GM13977 (cell line): ENCODE data around the gene PRRX2.

Experiments
- DNase-seq: peaks from one replicate; pipeline ENCODE4 v3.0.0; 2012; ENCODE audit warnings: low spot score
- in situ Hi-C: fragments of 300-500 bp; cut with MboI; formaldehyde crosslinking; loops from one replicate; pipeline ENCODE4 v1.12.0; 2022; ENCODE audit warnings: low sequenced_read_pairs, low pct_unique_long_range_greater_than_20kb, mixed read lengths, inconsistent platforms; ENCODE audit not compliant: unreplicated experiment
- TF ChIP-seq, protein P1 (sequence below): IDR thresholded peaks from 2 replicates; pipeline ENCODE4 v1.5.1; 2012; ENCODE audit warnings: mild to moderate bottlenecking, control low read depth; ENCODE audit not compliant: insufficient read depth; ENCODE audit errors: extremely low read depth, missing control alignments

Gene PRRX2

DNA sequence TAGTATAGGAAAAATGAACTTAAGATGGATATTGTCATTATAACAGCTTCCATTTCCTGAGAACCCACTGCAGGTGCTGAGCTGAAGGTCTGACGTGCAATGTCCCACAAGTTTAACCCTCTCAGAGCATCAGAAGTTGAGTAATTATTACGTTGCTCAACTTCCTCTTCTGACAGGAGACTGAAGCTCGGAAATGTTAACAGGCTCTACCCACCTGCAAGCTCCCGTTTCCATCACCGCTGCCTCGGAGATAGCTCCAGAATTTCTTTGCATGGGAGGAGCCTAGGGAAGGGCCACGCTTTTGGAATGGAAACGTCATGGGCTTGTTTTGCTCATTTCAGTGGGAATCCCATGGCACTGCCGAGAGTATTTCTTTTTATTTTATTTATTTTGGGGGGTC, 40.5 kb upstream of the PRRX2 start:
- TF ChIP-seq, protein P1, sequence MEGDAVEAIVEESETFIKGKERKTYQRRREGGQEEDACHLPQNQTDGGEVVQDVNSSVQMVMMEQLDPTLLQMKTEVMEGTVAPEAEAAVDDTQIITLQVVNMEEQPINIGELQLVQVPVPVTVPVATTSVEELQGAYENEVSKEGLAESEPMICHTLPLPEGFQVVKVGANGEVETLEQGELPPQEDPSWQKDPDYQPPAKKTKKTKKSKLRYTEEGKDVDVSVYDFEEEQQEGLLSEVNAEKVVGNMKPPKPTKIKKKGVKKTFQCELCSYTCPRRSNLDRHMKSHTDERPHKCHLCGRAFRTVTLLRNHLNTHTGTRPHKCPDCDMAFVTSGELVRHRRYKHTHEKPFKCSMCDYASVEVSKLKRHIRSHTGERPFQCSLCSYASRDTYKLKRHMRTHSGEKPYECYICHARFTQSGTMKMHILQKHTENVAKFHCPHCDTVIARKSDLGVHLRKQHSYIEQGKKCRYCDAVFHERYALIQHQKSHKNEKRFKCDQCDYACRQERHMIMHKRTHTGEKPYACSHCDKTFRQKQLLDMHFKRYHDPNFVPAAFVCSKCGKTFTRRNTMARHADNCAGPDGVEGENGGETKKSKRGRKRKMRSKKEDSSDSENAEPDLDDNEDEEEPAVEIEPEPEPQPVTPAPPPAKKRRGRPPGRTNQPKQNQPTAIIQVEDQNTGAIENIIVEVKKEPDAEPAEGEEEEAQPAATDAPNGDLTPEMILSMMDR = no peak
- in situ Hi-C loops = no loop called here
- peak; percentile 69 for DNase-seq

DNA sequence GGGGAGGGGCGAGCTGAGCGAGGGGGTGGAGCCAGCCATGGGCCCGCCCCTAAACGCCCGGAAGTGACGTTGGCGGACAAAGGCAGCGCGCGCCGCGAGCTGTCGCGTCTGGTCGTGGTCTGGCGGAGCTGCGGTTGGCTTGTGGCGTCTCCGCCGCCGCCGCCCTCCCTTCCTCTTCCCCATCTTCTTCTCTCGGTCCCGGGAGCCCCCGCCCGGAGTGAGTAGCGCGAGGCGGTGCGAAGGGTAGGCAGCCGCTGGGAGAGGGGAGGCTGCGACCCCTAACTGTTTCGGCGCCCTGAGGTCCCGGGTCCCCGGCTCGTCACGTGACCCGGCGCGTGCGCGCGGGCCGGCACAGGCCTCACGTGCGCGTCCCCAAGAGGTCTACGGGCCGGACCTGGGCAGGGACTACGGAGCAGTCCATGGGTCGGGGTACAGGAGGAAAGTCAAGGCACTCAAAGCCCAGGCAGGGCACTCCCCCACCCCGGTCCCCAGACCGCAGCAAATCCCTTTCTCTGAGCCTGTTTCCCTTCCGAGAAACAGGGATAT, 39.3 kb upstream of the PRRX2 start, which contains the start of gene NTMT1:
TSS of gene NTMT1 (plus strand) at position 85 of the 546 bp plus-strand sequence. CDS start 6,541 bp downstream, outside the sequence.
- in situ Hi-C loops = no loop called here
- TF ChIP-seq, protein P1 = no peak
- peak; percentile 97 for DNase-seq

DNA sequence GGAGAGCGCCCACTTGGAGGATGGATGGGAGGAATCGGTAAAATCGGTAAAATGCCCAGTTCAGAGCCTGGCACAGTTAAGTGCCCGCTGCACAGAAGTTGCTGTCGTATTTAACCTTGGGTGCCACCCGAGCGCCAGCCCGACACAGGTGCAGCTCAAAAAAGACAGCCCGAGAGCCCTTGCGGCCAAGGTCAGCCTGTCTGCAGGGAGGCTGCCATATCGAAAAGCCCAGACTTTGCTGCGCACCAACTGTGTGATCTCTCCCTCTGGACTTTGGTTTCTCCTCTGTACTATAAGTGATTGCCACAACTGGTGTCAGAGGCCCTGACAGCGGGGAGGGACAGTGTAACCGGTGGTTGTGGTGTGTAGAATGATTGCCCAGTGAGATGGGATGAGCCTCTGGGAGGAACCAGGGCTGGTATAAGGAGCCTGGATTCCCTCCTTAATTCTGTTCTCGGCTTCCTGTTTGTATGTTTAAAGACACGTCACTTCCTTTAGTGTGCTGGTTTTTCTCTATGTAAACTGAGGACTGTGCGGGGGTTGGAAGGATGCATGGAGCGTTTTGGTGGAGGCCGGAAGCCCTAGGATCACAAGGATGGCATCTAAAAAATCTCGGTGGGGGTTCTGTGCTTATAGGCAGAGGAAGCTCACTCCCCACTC, 38.7 kb upstream of the PRRX2 start:
- TF ChIP-seq, protein P1 = no peak
- no peak for DNase-seq
- in situ Hi-C loops = no loop called here

DNA sequence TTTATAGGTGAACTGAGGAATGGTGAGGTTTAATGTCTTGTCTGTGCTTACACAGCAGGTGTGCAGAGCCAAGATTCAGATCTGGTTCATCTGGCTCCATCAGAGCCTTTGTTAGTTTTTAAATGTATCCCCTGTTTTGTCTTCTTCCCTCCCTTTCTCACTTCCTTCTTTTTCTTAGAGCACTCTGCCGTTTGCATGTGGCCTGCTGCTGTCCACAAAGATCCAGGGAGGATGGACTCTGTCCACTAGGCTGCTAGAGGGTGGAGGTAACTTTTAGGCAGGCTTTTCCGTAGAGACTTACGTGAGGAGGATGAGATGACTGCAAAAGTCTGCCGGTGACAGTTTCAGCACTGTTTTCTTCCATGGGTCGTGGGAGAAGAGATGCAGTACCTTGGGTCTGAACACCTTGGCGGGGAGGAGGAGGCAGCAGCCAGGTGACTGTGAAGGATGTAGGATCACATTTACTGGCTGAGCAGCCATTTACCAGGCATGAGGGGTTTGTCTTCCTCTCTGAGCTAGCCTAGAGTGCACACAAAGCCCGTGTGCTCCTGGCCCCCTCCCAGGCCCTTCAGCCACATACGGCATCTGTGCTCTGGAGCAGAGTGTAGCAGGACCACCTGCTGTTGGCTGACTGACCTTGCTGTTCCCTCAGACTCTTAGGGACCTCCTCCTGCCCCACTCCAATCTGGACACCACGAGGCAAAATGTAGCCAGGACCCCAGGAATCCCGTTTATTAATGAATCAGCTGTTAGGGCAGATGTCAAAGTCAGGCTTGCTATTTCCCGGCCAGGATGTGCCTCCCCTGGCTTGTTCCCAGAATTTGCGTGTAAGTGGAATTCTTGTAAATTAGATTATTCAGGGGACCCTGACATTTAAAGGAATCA, 37.6 kb upstream of the PRRX2 start:
- TF ChIP-seq, protein P1 = no peak
- in situ Hi-C loops = no loop called here
- DNase-seq = no peak

DNA sequence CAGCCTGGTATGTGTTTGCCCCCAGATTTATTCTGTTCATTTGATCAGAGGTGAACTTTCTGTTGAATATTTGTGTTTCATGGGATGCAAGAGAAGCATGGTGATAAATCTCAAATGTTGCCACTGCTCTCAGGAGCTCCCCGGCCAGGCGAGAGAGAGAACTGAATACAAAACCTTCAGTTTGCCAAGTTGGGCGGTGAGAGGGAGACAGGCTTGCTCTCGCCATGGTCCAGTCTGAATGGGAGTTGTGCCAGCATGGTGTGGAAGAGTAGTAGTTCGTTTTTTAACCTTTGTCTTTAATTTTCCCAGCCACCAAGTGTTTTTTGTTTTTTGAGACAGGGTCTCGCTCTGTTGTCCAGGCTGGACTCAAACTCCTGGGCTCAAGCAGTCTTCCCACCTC, 36.7 kb upstream of the PRRX2 start:
- TF ChIP-seq, protein P1 = no peak
- in situ Hi-C loops = no loop called here
- no peak for DNase-seq

DNA sequence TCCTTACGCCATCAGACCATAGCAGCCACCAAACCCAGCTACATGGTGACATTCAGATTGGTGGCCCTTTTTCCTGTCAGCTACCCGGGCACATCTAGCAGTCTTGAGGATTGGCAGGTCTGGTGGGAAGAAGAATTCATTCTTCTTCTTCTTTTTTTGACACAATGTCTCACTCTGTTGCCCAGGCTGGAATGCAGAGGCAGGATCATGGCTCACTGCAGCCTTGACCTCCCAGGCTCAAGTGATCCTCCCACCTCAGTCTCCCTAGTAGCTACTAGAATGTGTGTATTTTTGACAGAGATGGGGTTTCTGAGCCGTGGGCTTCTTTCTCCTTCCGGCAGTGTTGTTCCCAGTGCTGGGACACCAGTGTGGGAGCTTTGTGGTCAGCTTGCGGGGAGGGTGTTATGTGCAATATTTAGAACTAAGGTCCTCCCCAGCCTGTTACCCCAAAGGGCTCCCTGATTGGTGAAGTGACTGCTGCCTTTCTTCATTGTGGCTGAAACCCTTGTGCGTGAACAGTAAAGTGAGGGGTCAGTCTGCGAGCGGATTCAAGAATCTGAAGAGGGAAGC, 36.1 kb upstream of the PRRX2 start:
- DNase-seq = no peak
- in situ Hi-C loops = no loop called here
- TF ChIP-seq, protein P1 = no peak
